ENCODE data around the gene TLK1.
"Not testable (repeated sequence)": the region's sequence is repeated elsewhere in the genome, so short reads cannot be mapped to it uniquely, and the experiment has no call there.

TLK1 gene

DNA sequence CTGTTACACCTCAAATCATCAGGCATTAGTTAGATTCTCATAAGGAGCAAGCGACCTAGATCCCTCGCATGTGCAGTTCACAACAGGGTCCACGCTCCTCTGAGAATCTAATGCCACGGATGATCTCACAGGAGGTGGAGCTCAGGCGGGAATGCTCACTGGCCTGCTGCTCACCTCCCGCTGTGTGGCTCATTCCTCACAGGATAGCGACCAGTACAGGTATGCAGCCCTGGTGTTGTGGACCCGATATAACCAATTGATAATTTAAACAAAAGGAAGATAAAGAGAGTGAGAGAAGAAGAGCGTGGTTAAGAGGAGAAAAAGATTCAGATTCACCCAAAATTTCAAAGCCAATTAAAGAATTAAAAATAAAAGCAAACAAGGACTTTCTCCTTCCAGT lies 20.8 kb downstream of the TLK1 start:
- DNase-seq: no peak

DNA sequence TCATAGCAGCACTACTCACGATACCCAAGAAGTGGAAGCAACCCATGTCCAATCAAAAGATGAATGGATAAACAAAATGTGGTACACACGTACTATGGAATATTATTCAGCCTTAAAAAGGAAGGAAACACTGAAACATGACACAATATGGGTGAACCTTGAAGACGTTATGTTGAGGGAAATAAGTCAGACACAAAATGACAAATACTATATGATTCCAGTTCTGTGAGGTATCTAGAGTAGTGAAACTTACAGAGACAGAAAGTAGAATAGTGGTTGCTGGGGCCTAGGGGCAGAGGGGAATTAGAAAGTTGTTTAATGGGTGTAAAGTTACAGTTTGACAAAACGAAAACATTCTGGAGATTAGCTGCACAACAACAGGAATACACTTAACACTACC lies 24.7 kb downstream of the TLK1 start:
- no peak for DNase-seq

DNA sequence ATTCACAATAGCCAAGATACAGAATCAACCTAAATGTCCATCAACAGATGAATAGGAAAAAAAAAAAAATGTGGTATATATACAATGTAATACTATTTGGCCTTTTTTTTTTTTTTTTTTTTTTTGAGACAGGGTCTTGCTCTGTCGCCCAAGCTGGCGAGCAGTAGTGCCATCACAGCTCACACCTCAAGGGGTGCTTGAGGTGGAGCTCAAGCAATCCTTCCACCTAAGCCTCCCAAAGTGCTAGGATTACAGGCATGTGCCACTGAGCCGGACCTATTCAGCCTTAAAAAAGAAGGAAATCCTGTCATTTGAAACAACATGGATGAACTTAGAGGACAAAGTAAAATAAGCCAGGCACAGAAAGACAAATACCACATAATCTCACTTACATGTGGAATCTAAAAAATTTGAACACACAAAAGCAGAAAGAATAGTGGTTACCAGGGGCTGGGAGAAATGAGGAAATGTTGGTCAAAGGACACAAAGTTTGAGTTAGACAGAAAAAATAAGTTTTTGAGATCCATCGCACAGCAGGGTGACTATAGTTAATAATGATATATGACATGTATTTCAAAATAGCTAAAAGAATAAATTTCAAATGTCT lies 26.0 kb downstream of the TLK1 start:
- DNase-seq: no peak

DNA sequence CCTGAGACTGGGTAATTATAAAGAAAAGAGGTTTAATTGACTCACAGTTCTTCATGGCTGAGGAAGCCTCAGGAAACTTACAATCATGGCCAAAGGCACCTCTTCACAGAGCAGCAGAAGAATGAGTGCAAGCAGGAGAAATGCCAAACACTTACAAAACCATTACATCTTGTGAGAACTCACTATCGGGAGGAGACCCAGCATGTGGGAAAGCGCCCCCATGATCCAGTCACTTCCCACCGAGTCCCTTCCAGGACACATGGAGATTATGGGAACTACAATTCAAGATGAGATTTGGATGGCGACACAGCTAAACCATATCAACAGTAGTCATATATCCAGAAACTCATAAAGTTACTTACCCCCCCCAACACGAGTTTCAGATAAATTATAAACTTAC lies 28.6 kb downstream of the TLK1 start:
- no peak for DNase-seq

DNA sequence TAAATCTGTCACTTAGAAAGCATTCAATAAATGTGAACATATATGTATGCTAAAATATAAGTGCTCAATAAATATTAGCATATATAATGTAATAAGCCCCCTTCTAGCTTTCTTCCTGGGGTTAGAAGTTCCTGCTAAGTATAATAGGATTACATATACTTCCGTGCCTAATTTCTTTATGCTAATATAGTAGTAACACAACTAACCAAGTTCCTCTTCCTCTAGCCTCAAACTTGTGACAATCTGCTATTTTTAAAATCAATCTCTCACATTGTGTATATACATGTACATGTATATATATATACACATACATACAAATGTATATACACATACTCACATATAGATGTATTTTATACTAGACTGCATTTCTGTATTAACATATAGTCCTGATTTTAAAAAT lies 32.2 kb downstream of the TLK1 start:
- no peak for DNase-seq

DNA sequence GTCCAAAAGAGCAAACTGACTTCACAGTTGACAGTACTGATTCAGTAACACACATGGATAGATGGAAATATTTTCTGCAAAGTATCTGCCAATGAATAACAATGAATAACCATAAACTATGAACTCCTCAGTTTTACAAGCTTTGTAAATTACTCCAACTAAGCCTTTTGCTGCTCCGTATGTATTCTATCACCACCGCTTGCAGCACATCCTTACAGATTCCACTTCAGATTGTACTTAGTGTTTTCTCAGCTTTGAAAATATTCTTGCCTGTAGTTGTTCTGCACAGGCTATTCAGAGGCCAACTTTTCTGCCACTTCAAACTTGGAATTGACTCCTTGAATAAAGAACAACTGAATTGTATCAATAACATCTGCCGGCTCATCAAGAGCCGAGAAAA lies 36.2 kb downstream of the TLK1 start:
- DNase-seq: no peak

DNA sequence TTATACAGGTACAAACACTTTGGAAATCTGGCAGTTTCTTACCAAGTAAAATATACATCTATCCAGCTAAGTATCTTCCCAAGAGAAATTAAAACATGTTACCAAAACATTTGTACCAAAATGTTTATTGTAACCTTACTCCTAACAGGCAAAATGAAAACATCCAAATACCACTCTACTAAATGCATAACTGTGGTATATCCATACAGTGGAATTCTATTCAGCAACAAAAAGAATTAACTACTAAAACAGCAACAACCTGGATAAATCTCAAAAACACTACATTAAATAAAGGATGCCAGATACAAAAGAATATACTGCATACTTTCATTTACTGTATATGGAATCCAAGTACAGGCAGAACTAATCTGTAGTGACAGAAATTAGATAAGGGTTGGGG lies 51.1 kb downstream of the TLK1 start:
- no peak for DNase-seq

DNA sequence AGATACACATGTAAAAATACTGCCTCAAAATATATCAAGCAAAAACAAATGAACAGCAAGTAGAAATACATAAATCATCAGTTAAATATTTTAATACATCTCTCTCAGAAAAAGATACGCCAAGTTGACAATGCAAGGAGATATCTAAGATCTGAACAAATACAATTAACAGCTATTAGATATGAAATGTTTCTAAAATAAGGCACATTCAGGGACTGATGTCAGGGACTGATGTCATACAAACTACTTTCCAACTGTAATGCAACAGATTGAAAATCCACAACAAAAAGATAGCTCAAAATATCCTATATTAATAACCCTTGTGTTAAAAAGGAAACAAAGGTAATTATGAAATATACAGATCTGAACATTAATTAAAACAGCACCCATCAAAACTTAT lies 51.7 kb downstream of the TLK1 start:
- DNase-seq: no peak

DNA sequence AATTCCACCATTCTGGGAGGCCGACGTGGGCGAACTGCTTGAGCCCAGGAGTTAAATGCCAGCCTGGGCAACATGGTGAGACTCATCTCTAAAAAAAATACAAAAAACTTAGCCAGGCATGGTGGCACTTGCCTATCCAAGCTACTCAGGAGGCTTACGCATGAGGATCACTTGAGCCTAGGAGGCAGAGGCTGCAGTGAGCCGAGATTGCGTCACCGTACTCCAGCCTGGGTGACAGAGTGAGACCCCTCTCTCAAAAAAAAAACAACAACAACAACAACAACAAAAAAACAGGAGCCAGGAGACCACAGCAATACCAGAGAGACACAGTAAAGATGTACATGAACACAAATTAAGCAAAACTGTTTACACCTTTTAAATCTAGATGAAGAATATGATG lies 52.9 kb downstream of the TLK1 start:
- no peak for DNase-seq

DNA sequence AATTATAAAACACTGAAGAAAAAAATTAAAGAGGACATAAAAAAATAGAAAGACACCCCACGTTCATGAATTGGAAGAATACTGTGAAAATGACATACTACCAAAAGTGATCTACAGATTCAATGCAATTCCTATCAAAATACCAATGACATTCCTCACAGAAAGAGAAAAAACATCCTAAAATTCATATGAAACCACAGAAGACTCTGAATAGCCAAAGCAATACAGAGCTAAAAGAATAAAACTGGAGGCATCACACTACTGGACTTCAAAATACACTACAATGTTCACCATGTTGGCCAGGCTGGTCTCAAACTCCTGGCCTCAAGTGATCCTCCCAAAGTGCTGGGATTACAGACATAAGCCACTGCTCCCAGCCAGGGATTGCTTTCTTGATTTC lies 56.3 kb downstream of the TLK1 start:
- DNase-seq: no peak

DNA sequence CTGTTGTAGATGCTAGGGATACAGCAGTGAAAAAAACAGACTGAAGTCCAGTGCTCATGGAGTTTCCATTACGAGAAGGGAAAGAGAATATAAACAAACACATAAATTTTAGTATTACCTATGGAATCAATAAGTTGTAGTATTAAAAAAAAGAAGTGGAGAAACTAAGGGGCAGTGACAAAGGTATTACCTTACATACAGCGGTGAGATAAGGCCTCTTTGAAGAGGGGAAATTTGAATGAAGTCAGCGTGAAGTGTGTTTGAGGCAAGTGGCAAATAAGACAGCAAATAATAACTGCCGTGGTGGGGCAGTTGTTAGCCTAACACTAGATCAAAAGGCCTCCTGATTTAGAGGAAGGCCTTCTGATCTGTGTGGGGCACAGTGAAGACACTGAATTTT lies 57.9 kb downstream of the TLK1 start:
- no peak for DNase-seq

DNA sequence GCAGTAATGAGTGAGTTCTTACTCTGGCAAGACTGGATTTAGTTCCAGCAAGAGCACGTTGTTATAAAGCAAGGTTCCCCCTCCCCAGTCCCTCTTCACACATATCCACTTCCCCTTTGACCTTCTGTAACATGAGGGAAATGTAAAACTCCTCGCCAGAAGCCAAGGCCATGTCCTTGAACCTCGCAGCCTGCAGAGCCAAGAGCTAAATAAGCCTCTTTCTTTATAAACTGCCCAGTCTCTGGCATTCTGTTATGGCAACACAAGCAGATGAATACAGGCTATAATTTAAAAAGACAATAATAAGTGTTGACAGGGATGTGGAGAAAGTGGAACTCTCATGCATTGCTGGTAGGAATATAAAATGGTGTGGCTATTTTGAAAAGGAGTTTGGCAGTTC lies 60.3 kb downstream of the TLK1 start:
- DNase-seq: no peak

DNA sequence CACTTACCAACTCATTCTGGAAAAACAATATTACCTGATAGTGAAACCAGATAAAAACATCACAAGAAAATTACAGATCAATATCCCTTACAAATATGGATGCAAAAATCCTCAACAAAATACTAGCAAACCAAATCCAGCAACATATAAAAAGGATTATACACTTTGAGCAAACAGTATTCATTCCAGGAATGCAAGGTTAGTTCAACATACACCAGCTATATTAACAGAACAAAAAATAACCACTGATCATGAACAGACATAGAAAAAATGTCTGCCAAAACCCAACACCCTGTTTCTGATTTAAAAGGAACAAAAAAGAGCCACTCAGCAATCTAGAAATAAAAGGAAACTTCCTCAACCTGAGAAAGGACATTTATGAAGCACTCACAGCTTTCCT lies 62.1 kb downstream of the TLK1 start:
- no peak for DNase-seq

DNA sequence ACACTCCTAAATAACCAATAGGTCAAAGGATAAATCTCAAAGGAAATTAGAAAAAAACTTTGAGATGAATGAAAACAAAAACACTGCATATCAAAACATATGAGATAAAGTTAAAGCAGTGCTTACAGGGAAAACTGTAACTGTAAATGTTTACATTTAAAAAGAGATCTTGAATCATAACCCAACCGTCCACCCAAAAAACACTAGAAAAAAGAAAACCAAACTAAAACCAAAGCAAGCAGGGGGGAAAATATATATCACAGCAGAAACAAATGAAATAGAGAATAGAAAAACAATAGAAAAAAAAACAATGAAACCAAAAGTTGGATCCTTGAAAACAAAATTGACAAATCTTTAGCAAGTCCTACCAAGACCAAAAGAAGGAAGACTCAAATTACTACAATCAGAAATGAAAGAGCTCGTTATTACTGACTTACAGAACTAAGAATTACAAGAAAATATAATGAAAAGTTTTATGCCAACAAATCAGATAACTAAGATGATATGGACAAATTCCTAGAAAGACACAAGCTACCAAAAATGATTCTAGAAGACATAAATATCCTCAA lies 65.6 kb downstream of the TLK1 start:
- DNase-seq: no peak

DNA sequence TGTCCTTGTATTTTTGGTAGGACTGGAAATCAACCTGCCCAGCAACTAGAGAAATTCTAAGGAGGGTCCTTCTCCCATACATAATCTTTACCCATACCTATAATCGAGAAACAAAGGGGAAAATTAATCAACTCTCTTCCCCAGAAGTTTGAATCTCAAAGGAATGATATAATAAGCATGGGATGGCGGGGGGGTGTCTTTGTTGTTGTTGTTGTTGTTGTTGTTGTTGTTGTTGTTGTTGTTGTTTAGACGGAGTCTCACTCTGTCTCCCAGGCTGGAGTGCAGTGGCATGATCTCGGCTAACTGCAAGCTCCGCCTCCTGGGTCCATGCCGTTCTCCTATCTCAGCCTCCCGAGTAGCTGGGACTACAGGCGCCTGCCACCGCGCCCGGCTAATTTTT lies 69.2 kb downstream of the TLK1 start:
- DNase-seq: not testable (repeated sequence)

DNA sequence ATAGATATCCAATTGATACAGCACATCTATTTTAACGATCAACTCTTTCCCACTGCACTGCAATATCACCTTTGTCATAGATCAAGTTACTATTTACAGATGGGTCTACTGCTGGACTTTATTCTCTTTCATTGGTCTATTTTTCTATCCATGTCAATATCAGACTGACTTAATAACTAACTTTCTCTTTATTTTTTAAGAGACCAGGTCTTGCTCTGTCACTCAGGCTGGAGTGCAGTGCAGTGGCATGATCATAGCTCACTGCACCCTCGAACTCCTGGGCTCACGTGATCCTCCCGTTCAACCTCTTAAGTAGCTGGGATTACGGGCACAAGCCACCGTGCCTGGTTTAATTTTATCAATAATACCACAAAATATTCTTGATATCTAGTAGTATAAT lies 71.2 kb downstream of the TLK1 start:
- no peak for DNase-seq

DNA sequence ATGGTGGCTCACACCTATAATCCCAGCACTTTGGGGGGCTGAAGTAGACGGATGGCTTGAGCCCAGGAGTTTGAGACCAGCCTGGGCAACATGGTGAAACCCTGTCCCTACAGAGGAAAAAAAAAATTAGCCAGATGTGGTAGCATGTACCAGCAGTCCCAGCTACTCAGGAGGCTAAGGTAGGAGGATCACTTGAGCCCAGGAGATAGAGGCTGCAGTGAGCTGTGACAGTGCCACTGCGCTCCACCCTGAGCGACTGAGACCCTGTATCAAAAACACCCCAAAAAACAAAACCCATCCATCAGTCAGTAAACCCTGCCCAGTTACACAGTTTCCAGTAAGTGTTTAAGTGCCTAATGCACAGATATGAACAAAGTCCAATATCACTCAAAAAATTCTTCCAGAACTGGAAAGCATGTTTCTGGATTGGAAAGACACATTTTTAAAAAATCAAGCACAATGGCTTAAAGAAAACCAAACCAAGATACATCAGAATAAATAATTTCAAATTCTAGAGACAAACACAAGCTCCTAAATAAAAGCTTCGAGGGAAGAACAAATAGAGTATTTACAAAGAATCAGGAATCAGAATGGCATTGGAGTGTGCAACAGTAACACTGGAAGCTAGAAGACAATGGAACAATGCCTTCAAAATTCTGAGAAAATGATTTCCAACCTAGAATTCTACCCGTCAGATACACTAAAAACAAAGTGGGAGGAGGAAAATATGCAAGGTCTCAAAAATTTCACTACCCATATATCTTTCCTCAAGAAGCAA lies 72.4 kb downstream of the TLK1 start:
- no peak for DNase-seq

DNA sequence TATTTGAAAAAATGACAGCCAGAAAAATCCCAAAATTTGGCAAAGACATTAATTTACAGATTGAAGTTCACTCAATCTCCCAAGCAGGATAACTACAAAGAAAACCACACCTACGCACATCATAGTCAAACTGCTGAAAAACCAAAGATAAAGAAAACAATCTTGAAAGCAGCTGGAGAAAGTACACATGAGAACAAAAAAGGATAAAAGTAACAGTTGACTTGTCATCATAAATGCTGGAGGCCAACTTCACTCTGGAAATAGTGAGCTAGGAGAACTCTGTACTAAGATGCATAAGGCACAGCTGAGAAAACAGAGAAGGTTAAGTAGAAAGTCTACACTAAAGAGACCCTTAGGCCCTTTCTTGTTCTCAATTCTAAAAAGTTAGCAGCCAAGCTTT lies 73.1 kb downstream of the TLK1 start:
- no peak for DNase-seq

DNA sequence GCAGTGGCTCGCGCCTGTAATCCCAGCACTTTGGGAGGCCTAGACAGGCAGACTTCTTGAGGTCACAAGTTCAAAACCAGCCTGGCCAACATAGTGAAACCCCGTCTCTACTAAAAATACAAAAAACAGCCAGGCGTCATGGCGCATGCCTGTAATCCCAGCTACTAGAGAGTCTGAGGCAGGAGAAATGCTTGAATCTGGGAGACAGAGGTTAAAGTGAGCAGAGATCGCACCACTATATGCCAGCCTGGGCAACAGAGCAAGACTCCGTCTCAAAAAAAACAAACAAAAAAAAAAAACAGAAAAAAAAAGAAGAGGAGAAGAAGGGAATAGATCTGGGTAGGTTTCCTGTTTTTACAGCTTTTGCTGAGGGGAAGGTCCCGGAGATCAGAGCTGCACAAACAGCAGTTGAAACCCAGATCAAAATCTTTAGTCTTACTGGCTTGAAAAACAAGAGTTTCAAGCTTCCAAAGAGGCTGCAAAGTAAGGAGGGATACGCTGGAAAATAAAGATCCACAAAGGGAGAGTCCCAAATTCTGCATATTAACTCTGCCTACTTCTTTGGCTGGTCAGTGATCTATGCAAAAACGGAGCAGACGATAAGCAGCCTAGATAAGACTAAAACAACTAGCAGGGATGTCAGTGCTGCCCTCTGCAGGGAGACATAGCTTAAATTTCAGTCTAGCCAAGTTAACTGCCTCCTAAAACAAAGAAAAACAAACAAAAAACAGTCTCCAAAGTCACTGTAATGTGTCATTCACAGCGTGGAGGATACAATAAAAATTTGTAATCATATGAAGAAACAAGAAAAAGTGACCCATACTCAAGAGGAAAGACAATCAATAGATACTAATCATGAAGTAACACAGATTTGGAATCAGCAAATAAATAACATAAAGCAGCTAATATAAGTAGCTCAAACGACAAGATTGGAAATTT lies 74.1 kb downstream of the TLK1 start:
- DNase-seq: peak; percentile 60

DNA sequence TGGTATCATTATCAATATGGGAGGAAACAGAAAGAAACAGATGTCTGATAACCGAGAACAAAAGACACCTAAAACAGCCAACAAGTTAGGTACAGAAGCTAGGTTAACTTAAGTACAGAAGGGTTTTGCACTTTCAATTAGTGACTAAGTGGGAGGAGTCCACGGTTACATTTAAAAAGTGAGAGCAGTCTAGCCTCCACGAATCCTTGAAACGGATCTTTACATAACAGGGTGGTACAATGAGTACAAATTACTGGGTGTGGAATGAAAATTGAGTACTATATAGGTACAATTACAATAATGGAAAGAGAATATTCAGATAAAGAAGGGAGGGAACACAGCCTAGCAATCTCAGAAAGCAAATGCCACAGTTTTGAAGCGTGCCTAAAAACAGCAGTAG lies 76.6 kb downstream of the TLK1 start:
- no peak for DNase-seq

DNA sequence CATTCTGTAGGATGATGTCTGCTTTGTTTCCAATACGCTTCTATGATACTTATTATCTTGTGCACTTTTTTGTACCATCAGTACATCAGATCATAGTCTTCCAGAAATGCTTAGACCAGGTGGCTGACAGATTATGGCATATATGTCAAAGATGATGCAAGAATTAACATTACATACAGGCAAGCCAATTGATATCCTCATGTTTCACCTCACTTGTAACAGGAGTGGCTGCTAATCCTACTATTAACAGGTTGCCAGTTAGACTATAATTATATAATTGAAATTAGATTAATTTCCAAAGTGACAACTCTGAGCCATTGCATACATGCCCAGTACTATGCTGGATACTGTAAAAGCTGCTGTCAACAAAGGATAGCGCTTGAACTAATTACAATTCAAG lies 77.2 kb downstream of the TLK1 start:
- DNase-seq: no peak

DNA sequence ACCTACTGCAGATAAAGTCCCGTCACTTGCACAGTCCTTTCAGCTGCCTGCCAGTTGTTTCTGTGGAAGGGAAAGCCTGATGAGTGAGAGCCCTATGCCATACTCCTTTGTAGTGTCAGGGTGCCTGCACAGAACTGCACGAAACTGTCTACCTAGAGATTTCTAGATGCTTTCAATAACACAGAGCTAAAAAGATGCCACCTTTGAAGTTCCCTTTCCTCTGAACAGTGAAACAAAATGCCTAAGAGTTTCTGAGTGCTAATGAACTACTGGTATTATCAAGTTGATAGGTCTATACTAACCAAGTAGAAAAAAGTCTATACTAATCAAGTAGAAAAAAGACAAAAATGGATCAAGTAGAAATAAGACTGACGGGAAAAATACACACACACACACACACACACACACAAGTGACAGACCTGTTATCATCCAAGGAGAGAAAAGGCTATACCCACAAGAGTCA lies 79.0 kb downstream of the TLK1 start:
- peak; percentile 27 for DNase-seq

DNA sequence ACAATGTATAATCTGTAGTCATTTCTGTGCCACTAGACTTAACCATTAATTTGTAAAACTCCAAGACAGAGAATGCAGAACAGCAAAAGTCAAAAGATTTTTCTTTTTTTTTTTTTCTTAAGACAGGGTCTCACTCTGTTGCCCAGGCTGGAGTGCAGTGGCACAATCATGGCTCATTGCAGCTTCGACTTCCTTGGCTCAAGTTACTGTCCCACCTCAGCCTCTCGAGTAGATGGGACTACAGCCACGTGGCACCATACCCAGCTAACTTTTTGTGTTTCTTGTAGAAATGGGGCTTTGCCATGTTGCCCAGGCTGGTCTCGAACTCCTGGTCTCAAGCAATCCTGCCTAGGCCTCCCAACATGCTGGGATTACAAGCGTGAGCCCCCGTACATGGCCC lies 80.1 kb downstream of the TLK1 start:
- DNase-seq: no peak
